ENCODE measurements around the gene THUMPD3.
A peak's percentile ranks its signal among the peaks of the same experiment; 100 is the strongest.

THUMPD3 gene

DNA sequence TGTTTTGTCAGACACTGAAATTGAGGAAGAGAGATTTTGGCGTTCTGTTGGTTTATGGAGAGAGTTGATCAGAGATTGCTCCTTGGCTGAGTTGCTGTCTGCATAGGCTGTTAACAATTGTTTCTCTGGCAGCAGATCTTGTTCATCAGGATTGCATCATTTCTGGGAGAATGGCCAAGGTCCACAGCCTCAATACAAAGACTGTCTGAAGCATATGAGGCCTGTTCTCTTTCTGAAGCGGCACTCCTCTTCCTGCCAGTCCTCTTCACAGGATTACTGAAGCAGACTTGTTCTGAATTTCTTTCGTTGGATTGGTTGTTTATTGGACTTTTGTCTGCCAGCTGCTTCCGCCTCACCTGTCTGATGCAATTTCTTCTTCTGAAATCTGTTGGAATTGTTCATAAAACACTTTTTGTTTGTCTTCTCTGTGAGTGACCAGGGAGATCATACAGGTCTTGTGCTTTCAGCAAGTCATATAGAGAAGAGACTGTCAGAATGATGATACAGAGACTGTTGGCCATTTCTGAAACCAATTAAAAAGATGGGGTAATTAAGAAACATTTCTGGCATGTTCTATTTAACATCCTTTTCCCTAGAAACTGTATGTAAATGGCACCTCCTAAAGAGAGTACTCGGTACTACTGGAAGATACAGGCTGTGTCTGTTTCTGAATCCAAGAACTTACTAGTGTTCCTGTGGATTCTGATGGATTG, 60.0 kb downstream of the THUMPD3 start:
- DNase-seq, result peak; percentile 50

DNA sequence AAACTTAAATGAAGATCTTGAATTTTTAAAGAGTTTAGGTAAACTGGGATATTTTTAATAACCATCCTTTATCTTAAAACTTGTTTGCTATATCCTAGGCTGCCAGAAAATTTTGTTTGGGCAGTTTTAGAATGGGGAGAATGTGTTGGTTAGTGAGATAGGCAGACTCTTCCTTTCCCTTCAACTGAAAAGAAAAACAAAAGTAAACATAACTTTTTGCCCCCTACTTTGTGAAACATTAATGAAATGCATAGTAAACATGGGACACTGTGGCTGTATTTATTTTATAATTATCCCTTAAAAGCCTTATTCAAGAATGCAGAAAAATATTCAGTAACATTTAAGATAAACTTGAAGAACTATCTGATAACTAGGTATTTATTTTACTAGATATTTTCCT, 65.6 kb downstream of the THUMPD3 start:
- no peak for DNase-seq

DNA sequence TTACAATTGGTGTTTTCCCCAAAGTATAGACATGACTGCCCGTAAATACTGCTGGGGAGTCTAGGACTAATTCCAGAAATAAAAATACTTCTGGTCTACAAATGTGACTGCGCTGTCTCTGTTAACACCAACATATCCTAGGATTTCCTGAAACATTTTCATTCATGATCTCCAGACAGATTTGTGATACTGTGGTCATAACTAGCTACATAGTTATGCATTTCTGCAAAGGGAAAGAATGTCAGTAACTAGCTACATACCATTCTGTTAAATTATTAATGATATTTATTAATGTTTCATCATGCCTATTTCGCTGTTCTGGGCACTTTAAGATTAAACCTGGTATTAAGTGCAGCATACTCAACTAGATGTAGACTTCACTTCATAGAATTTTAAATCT, 67.9 kb downstream of the THUMPD3 start:
- DNase-seq, result no peak

DNA sequence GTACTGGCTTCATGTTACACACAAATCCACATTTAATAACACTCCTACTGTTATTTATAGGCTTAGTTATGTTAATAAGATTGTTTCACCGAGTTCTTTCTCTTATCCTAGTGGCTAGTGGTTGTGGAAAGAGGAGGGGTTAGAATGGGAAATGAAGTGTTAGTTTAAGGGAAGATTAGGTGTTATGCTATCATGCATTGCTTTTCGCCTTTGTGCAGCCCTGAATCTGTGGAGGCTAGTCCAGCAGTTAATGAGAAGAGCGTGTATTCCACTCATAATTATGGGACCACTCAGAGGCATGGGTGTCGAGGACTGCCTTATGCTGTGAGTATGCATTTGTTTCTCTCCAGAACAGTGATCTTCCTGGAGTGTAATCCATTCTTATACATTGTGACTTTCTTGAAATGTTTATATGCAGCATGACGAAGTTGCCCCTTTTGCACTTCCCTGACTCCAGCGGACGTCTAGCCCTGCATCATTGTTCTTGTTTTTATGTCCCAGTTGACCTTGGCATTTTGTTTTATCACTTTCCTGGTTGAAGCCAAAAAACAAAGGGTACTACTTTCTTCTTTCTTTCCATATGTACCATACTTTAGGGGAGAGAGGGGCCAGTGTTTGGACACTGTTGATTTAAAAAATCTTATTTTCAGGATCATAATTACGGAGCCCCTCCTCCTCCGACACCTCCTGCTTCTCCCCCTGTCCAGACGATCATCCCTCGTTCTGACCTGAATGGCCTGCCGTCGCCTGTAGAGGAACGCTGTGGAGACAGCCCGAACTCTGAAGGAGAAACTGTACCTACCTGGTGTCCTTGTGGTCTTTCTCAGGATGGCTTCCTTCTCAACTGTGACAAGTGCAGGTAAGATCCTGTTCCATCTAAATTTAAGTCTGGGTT, 71.0 kb downstream of the THUMPD3 start:
- no peak for DNase-seq

DNA sequence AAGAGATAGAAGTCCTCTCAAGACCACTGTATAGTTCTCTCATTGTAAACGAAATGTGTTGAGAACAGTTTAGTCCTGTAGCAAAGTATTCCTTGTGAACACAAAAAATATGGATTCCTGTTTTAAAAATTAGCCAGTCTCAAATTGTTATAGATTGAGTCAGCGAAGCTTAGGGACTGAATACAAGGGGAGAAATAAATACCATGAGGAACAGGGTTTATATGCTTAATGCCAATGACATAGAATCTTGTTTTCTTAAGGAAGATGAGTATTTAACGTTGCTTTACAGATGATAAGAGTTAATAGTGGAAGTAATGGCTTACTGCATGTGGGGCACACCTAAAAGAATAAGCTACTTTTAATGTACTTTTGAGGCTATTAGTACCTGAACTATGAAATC, 72.5 kb downstream of the THUMPD3 start:
- no peak for DNase-seq
